CD4-positive, alpha-beta T cell (primary cell): ENCODE measurements around the gene HYDIN. TPM values are rescaled to one million over a fixed set of nuclear protein-coding genes. Genes with fewer than 3 reads are reported as not detected.

Experiments used
- ATAC-seq: fragments of 200-7000 bp; cut with Tn5 transposase; one replicate; pipeline ENCODE4 v1.10.0; 2022; ENCODE audit warnings: mild to moderate bottlenecking; ENCODE audit not compliant: poor library complexity
- CTCF ChIA-PET: fragments of 350-600 bp; sonication (Branson Sonifier 250); formaldehyde crosslinking; loops from one replicate; lab custom pipeline; 2021; ENCODE audit warnings: antibody characterized with exemption, inconsistent platforms; lab: Charles Lee
- POLR2A ChIA-PET: fragments of 350-600 bp; sonication (Branson Sonifier 250); formaldehyde crosslinking; loops from one replicate; lab custom pipeline; 2021; ENCODE audit warnings: antibody characterized with exemption, inconsistent platforms; lab: Charles Lee
- DNase-seq, 14 experiments: peaks; one replicate each; pipeline ENCODE4 v3.0.0-alpha.2; 2013 to 2020; ENCODE audit warnings: mixed read lengths in 2 of 14
- H3K27ac ChIP-seq, 2 donors: one replicate each; pipeline versions ENCODE4 v1.5.1 to v1.7.0; 2013; ENCODE audit warnings: low read length in 2 of 2, low read depth in 1 of 2, mild to moderate bottlenecking in 1 of 2
- H3K27me3 ChIP-seq, 2 experiments: 1 replicate in 1 of 2; 2 replicates in 1 of 2; pipeline versions ENCODE4 v1.6.1 to v1.7.0; 2013; ENCODE audit warnings: low read length in 2 of 2, control low read depth in 1 of 2, mild to moderate bottlenecking in 1 of 2, moderate library complexity in 1 of 2; ENCODE audit not compliant: insufficient read depth in 2 of 2, control insufficient read depth in 1 of 2
- H3K36me3 ChIP-seq: one replicate; pipeline ENCODE4 v1.6.1; 2013; ENCODE audit warnings: low read length, control low read depth; ENCODE audit not compliant: insufficient read depth
- H3K4me1 ChIP-seq: one replicate; pipeline ENCODE4 v1.6.1; 2013; ENCODE audit warnings: low read length, control low read depth; ENCODE audit not compliant: insufficient read depth
- H3K4me3 ChIP-seq: one replicate; pipeline ENCODE4 v1.5.1; 2013; ENCODE audit warnings: mild to moderate bottlenecking, low read length, moderate library complexity
- H3K9me3 ChIP-seq, 2 experiments: 1 replicate in 1 of 2; 2 replicates in 1 of 2; pipeline versions ENCODE4 v1.6.1 to v1.7.0; 2013; ENCODE audit warnings: low read length in 2 of 2, mild to moderate bottlenecking in 2 of 2, control low read depth in 1 of 2, moderate library complexity in 1 of 2; ENCODE audit not compliant: control insufficient read depth in 1 of 2, insufficient read depth in 1 of 2
- H3K27ac Mint-ChIP-seq: one replicate; pipeline ENCODE4 v1.8.0; 2020; ENCODE audit warnings: mixed read lengths
- H3K27me3 Mint-ChIP-seq: one replicate; pipeline ENCODE4 v1.8.0; 2021; ENCODE audit warnings: mixed read lengths
- H3K36me3 Mint-ChIP-seq: one replicate; pipeline ENCODE4 v1.8.0; 2021; ENCODE audit warnings: low read depth, mixed read lengths
- H3K4me1 Mint-ChIP-seq: one replicate; pipeline ENCODE4 v1.8.0; 2021; ENCODE audit warnings: low read depth, mixed read lengths
- H3K4me3 Mint-ChIP-seq: one replicate; pipeline ENCODE4 v1.8.0; 2020; ENCODE audit warnings: mild to moderate bottlenecking, mixed read lengths
- H3K9me3 Mint-ChIP-seq: one replicate; pipeline ENCODE4 v1.8.0; 2020; ENCODE audit warnings: mixed read lengths
- CTCF ChIP-seq: fragments of 200-600 bp; IDR thresholded peaks from one replicate; pipeline ENCODE4 v1.8.0; 2022; ENCODE audit warnings: antibody characterized with exemption, mild to moderate bottlenecking
- intact Hi-C, 2 experiments: fragments of 100-400 bp; cut with DNase I in 1 of 2; cut with micrococcal nuclease in 1 of 2; formaldehyde crosslinking; loops; one replicate each; pipeline versions ENCODE4 v1.15.1 to v1.9.0; 2023 to 2025; cut with DNase I, micrococcal nuclease
- total RNA-seq, 174 experiments: library from RNA in 2 of 174; stranded (reverse) in 2 of 174; gene quantifications; one replicate each; pipeline ENCODE4 v1.2.3 and lab custom pipeline; 2021 to 2026

HYDIN gene
- total RNA-seq, 2 experiments from 2014 or later: not detected

- H3K27ac ChIP-seq: no peak overlapping the region
- Mint-ChIP-seq H3K9me3 (no peaks in the 10 kb centered on the region), H3K4me1 (peaks cover 7% of the 10 kb centered on the region), H3K4me3 (no peak overlapping the region), H3K27ac (no peak overlapping the region), H3K27me3 (no peaks in the 10 kb centered on the region), H3K36me3 (no peaks in the 10 kb centered on the region)
- intact Hi-C loops: no loop called here
- no peaks in the 10 kb centered on the region for H3K27me3 ChIP-seq
- H3K4me3 ChIP-seq: no peak overlapping the region
- TF ChIP-seq CTCF: no peak
- DNase-seq: no peak
- H3K36me3 ChIP-seq: no peaks in the 10 kb centered on the region
- ChIA-PET POLR2A (no interaction called here), CTCF (no interaction called here)
- H3K9me3 ChIP-seq: no peaks in the 10 kb centered on the region
- no peak for ATAC-seq
- no peaks in the 10 kb centered on the region for H3K4me1 ChIP-seq
Measured at GRCh38 chr16:71250461-71251235, 20.1 kb upstream of the HYDIN start.

- intact Hi-C loops: no loop called here
- Histone ChIP-seq H3K4me1 (no peaks in the 10 kb centered on the region), H3K36me3 (no peaks in the 10 kb centered on the region), H3K27me3 (no peaks in the 10 kb centered on the region), H3K4me3 (no peak overlapping the region), H3K27ac (no peak overlapping the region), H3K9me3 (no peaks in the 10 kb centered on the region)
- no peak for DNase-seq
- H3K4me3 Mint-ChIP-seq: no peak overlapping the region
- H3K4me1 Mint-ChIP-seq: no peaks in the 10 kb centered on the region
- H3K9me3 Mint-ChIP-seq: no peaks in the 10 kb centered on the region
- H3K27me3 Mint-ChIP-seq: no peaks in the 10 kb centered on the region
- no peak for ATAC-seq
- ChIA-PET CTCF (no interaction called here), POLR2A (no interaction called here)
- H3K36me3 Mint-ChIP-seq: no peaks in the 10 kb centered on the region
- no peak overlapping the region for H3K27ac Mint-ChIP-seq
- TF ChIP-seq CTCF: no peak
Measured at GRCh38 chr16:71249399-71249798, 18.9 kb upstream of the HYDIN start.

GRCh38 chr16:71247478-71247877 is 17.0 kb upstream of the HYDIN start:
- ATAC-seq (no peak), DNase-seq (no peak)
- intact Hi-C loops: no loop called here
- H3K27me3 ChIP-seq: no peaks in the 10 kb centered on the region
- H3K4me1 ChIP-seq: no peaks in the 10 kb centered on the region
- Mint-ChIP-seq H3K4me3 (no peak overlapping the region), H3K9me3 (no peaks in the 10 kb centered on the region), H3K27me3 (peaks cover 5% of the 10 kb centered on the region), H3K27ac (no peak overlapping the region), H3K4me1 (no peaks in the 10 kb centered on the region), H3K36me3 (no peaks in the 10 kb centered on the region)
- no peak overlapping the region for H3K4me3 ChIP-seq
- H3K27ac ChIP-seq: no peak overlapping the region
- TF ChIP-seq CTCF: no peak
- POLR2A ChIA-PET: no interaction called here
- H3K36me3 ChIP-seq: no peaks in the 10 kb centered on the region
- no peaks in the 10 kb centered on the region for H3K9me3 ChIP-seq
- CTCF ChIA-PET: no interaction called here
